Hematopoietic multipotent progenitor cell treated with erythropoietin and hydrocortisone succinate and interleukin-3 and kit ligand, for 17 days (in vitro differentiated cells): ENCODE results near the gene CADM4.
"Not testable (repeated sequence)": the region's sequence is repeated elsewhere in the genome, so short reads cannot be mapped to it uniquely, and the experiment has no call there.

Experiments used
- DNase-seq: peaks from one replicate; pipeline ENCODE4 v3.0.0-alpha.2; 2015; ENCODE audit warnings: low spot score

The CADM4 gene

DNA sequence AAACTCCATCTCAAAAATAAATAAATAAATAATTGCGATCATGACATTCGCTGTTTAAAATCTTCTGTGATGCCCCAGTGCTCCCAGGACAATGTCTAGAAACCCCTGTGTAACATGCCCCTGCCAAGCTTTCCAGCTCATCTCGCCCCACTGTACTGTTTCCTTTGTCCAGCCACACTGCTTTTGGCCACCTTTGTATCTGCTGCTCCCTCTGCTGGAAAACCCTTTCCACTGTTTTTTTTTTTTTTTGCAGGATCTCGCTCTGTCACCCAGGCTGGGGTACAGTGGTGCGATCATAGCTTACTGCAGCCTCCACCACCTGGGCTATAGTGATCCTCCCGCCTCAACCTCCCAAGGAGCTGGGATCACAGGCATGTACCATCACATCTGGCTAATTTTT is 22.8 kb upstream of the CADM4 start:
- DNase-seq, result no peak

DNA sequence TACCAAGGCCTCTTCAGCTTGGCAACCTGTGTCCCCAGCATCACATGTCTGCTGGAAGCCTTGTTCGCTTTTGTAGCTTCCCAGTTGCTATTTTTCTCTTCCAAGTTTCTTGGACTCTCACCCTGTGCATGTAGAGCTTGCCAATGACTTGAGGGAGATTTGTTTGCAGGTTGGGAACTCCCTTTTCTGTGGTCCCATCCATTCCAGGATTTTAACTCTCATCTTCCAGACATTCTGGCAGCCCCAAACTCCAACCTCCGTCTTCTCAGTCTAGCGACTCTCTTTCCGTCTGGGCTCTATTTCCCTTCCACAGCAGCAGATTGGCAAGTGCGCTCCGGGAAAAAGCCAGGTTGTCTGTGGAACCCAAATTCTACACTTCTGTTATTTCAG is 21.3 kb upstream of the CADM4 start:
- DNase-seq, result no peak

DNA sequence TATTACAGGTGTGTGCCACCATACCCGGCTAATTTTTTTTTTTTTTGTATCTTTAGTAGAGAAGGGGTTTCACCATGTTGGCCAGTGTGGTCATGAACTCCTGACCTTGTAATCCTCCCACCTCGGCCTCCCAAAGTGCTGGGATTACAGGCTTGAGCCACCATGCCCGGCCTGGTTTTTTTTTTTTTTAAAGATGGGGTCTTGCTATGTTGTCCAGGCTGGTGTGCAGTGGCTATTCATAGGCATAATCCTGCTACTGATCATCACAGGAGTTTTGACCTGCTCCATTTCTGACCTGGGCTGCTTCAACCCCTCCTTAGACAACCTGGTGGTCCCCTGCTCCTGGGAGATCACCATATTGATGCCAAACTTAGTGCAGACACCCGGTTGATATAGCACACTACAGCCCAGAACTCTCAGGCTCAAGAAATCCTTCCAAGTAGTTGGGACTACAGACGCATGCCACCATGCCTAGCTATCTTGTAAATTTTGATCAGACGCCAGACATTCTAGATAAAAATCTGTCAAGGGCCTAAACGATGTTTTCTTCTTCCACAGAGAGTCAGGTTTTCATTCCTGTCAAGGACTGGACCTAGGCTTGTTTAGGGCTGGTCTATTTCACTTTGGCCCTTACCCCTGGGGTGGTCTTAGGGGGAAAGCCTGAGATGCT is 20.8 kb upstream of the CADM4 start:
- no peak for DNase-seq

DNA sequence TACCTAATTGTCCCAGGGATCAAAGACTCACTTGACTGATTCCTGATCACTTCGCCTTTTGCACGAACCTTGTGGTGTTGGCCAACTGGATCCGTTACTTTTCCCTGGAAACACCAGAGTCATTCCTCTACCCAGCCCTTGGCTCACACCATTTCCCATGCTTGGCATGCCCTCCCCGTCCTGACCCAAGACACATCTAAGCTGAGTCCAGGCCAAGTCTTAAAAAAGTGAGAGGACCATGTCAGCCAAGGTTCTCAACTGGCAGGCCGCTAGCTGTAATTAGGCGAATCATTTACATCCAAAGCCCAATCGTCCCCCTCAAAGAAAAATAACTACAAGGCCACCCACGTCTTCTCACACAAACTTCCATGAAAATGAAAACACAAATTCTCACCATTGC is 18.8 kb upstream of the CADM4 start:
- DNase-seq, result no peak

DNA sequence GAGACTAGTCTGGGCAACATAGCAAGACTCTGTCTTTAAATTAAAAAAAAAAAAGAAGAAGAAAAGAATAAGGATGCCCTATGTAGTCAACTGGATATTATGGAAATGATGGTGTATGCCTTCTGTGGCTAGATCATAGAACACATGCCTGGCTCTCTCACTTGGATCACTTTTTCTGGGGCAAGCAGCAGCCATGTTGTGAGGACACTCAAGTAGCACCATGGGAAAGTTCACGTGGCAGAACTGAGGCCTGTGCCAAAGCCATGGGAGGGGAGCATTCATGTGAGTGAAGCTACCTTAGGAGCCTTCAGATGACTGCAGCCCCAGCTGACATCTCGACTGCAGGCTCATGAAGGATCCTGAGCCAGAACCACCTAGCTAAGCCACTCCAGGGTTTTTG is 18.4 kb upstream of the CADM4 start:
- no peak for DNase-seq

DNA sequence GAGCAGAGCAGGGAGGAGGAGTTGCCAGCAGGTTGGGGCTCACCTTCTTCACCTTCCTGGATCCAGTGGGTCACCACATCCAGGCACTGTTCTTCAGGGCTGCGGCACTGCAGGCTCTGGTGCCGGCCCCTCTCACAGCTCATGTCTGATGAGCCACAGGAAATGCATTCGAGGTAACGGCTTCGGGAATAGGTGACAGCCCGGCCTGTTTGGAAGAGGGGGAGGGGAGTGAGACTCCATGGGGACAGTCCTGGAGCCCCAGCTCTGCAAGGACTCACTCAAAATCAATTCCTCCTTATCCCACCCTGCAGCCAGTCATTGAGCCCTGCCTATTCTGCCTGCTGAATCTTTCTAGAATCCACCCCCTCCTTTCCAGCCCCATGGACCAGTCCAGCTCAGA is 16.8 kb upstream of the CADM4 start:
- DNase-seq, result no peak

DNA sequence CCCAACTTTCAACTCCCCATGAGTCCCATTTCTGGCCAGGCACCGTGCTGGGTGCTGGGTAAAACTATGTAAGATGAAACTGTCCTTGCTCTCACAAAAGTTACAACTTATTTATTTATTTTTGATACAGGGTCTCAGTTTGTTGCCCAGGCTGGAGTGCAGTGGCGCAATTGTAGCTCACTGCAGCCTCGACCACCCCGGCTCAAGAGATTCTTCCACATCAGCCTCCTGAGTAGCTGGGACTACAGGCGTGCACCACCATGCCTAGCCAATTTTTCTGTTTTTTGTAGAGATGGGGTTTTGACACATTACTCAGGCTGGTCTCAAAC is 12.9 kb upstream of the CADM4 start:
- DNase-seq, result no peak

DNA sequence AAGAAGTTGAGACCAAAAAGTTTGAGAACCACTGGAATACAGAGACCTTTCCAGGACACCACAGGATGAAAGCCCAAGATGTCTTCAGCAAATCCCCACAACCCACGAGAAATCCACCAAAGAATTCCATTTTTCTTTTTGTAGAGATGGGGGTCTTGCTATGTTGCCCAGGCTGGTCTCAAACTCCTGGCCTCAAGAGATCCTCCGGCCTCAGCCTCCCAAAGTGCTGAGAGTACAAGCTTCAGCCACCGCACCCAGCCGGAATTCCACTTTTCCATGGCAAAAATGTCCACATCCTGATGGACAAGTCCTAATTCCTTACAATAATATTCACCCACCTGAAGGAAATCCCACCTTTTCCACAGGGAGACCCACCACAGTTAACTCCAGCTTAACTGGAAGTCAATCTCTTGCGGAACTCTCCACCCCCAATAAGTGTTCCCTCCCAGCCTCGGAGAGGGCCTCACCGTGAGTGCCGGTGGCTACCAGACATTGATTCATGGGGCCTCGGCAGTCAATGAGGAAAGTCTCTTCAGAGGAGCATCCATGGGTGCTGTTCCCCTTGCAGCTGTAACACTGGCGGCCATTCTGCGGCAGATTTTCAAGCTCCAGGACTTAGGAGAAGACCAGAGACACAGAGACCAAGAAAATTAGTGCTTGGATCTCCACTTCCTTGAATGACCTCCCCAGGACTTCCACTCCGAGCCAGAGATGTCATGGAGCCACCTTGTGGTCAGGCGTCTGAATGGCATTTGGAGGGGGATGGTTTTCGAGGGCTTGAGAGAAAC is 12.3 kb upstream of the CADM4 start:
- DNase-seq, result peak; percentile 56

DNA sequence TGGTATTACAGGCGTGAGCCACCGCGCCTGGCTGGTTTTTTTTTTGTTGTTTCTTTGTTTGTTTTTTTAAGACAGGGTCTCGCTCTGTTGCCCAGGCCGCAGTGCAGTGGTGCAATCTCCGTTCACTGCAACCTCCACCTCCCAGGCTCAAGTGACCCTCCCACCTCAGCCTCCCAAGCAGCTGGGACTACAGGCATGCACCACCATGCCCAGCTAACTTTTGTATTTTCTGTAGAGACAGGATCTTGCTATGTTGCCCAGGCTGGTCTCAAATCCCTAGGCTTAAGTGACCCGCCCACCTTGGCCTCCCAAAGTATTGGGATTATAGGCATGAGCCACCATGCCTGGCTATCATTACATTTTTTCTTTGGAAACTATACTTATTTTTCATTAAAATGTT is 10.6 kb upstream of the CADM4 start:
- DNase-seq, result not testable (repeated sequence)

DNA sequence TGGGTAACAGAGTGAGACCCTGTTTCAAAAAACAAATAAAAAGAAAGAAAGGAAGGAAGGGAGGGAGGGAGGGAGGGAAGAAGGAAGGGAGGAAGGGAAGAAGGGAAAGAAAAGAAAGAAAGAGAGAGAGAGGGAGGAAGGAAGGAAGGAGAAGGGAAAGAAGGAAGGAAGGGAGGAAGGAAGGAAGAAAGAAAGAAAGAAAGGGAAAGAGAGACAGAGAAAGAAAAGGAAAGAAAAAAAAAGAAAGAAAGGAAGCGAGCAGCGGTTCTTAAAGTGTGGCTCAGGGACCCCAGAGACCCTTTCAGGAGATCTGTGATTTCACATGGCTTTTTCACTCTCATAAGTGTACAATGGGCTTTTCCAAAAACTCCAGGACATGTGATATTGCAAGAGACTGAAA is 9.9 kb upstream of the CADM4 start:
- no peak for DNase-seq

DNA sequence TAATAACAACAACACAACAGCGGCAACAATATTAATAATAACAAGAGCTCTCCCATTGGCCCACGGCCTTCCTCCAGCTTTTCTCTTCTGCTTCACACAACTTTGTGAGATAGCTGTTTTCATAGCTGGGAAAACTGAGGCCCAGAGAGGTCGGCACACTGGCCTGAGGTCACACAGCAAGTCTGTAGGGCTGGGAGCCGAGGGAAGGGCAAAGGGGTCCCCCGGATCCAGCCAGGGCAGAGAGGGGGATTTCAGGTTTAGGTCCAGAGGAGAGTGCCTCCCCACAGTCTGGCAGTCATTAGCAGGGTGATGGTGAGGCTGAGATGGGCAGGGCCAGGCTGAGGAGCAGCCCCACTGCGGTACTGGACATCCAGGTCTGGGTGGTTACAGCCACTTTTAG is 9.0 kb upstream of the CADM4 start:
- no peak for DNase-seq

DNA sequence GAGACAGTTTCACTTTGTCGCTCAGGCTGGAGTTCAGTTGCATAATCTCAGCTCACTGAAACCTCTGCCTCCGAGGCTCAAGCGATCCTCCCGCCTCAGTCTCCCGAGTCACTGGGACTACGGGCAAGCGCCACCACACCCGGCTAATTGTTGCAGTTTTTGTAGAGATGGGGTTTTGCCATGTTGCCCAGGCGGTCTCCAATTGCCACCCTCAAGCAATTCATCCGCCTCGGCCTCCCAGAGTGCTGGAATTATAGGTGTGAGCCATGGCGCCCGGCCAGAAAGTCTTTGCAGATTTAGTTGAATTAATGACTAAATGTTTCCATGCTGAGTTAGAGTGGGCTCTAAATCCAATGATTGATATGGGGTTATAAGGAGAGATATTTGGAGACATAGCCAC is 4.5 kb upstream of the CADM4 start:
- DNase-seq, result no peak

DNA sequence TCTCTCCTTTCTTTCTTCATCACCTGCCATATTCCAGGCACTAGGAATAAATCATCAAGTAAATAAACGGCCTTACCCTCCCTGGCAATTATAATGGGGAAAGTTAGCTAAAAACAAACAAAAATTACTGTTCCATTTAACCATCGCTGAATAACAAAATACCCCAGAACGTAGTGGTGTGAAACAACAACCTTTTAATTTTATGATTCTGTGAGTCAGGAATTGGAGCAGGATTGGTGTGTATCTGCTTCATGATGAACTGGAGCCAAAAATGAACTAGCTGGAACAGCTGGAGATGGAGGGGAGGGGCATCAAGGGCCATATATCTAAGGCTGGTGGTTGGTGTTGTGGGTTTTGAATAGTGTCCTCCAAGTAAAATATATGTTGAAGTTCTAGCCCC is 3.7 kb upstream of the CADM4 start:
- no peak for DNase-seq

DNA sequence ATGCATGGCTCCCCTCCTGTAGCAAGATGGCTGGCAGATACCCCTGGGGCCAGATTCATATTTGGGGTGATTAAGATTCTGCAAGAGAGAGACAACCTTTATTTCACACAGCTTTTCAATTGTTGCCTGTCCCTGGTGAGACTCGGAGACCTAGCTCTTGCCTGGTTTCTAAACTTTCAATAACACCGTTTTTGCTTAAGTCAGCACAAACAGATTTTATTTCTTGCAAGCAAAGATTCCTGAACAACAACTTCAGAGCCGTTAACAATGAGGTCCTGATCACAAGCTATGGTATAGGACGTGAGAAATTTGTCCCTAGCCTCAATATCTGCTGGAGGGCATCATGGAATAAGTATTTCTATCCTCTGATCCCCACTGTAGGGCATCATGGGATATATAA is 2.9 kb upstream of the CADM4 start:
- no peak for DNase-seq

DNA sequence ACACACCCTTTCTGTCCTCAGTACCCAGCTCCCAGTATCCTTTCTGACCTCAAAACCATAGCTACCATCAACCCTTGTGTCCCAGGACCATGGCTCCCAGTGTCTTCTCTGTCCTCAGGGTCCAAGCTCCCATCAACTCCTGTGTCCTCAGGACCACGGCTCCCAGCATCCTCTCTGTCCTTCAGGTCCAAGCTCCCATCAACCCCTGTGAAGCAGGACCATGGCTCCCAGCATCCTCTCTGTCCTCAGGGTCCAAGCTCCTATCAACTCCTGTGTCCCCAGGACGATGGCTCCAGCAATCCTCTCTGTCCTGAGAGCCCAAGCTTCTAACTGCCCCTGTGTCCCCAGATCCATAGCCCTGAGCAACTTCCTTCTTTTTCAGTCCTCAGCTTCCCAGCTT is 1.7 kb upstream of the CADM4 start:
- DNase-seq, result no peak

DNA sequence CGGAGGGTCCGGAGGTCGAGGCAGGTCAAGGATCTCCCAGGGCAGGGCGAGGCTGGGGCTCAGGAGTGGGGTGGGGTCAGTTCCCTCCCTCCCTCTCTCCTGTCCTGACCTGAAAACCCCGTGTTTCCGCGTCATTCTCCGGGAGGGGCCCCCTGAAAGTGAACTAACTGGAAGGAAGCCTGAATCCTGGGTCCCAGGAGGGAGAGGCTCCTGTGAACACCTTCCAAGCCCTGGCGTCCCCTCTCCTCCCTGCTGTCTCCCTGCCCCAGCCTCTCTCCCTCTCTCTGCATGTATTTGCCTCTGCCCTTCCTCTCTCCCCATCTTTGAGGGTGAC is 741 bp upstream of the CADM4 start:
- no peak for DNase-seq

DNA sequence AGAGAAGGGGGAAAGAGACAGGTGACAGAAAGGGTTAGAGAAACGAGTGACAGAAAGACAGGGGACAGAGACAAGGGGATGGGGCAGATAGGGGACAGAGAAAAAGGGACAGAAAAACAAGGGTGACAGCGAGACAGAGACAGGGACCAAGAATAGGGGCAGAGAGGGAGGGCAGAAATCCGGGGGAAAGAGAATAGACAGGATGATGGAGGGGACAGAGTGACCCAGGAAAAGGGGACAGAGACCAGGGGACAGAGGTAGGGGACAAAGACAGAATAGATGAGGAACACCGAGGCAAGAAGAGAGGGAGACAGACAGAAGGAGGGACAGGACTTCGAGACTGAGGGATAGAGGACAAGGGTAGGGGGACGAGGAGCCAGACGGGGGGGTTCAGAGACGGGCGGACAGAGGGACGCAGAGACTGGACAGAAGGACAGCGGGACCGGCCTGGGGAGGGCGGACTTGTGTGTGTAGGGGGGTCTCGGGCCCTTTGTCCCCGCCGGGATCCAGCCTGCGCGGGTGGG is 593 bp downstream of the CADM4 start:
- DNase-seq, result no peak

DNA sequence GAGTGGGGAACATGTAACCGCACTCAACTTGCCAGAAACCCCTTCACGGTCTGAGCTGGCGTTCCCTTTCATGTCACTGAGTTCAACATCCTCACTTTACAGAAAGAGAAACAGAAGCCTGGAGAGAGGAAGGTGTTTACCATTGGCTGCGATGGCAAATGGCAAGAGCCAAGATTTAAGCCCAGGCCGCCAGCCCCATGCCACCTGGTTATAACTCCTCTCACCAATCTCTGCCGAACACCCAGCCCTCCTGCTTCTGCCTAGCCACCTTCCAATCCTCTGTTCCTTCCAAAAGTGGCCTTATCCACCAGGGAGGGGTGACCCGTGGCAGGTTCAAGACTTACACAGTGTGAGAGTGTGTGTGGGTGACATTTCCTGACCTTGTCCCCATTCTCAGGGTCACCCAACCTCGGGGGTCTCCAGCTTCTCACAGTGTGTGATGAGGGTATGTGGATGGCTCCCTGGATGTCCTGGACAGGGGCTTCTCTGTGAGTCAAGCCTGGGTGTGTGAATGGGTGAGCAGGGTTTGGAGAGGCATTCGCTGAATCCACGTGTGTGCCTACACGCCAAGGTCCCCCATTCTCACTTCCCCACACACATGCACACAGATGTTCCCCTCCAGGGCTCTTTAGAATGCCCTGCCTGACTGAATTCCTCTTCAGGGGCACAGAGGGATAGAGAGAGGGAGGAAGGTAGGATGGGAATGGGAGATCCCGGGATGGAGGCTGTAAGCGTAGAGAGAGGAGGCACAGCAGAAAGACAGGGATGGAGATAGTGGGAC is 1.2 kb downstream of the CADM4 start:
- DNase-seq, result no peak

DNA sequence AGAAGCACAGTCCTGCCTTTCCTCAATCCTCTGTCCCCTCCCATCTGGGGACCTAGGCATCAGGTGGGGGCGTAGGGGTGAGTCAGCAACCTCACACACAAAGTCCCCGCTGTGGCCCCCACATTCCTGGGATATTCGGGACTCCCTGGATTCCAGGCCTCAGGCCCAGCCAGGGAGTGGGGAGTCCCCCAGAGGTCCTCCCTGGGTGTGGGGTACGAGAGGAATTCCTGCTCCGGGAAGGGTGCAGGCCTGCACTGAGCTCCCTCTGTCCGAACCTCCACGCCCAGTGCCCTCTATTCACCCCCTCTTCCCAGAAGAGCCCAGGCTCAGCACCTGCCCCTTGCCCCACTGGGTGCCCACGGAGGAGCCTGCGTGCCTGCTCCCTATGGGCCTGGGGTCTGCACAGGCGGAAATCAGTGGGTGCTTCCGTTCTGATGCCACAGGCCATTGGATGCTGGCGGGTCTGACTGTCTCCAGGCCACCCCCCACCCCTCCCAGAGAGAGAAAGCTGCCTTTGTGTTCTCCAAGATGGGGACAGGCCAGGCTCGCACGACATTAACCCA is 3.4 kb downstream of the CADM4 start:
- DNase-seq, result no peak

DNA sequence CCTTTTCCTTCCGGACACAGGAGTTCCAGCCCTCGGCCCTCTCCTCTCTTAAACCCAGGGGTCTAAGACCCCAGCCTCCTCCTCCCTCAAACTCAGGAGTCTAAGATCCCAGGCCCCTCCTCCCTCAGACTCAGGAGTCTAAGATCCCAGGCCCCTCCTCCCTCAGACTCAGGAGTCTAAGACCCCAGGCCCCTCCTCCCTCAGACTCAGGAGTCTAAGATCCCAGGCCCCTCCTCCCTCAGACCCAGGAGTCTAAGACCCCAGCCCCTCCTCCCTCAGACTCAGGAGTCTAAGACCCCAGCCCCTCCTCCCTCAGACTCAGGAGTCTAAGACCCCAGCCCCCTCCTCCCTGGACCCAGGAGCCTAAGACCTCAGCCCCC is 4.1 kb downstream of the CADM4 start:
- DNase-seq, result not testable (repeated sequence)

DNA sequence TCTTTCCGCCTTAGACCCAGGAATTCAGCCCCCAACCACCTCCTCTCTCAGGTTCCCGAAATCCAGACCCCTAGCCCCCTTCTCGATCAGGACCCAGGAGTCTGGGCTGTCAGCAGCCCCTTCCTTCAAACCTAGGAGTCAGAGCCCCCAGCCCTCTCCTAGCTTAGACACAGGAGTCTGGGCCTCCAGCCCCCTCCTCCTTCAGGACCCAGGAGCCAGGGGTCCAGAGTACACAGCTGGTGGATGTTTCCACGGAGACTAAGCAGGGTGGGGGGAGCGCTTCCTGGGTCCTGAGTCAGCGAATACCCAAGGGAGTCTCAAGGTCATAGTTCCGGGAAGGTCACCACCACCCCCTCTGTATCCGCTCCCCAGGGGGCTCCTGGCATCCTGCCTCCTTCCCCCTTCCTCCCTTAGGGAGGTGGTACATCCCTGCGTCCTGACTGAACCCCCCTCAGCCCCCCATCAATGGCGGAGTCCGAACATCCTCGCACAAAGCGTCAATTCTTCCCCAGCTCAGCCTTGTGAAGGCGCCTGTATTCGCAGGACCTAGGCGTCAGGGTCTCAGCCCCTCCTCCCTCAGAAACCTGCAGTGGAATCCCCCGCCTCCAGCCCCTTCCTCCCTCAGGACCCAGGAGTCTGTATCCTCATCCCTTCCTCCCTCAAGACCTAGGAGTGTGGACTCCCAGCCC is 4.6 kb downstream of the CADM4 start:
- DNase-seq, result no peak

DNA sequence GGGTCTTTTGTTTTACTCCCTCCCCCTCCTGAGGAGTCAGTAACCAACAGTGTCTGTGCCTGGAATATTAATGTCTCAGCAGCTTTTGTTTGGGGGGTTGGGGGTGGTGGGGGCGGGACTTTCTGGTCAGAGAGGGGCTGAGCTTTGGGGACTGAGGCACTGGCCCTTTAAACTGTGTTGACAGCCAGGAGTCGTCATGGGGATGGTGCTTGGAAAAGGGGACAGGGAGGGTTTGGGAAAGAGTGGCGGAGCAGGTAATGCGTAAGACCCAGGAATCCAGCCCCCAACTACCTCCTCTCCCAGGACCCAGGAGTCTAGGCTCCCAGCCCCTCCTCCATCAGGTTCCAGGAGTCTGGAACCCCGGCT is 5.2 kb downstream of the CADM4 start:
- no peak for DNase-seq
